Uterus (tissue), 4 donors: Measurements from ENCODE around the gene CCDC136. TPM values are rescaled to one million over a fixed set of nuclear protein-coding genes. Genes with fewer than 3 reads are reported as not detected.

Source experiments
- DNase-seq, 2 donors: peaks; one replicate each; pipeline ENCODE4 v3.0.0-alpha.2; 2019 to 2020
- H3K27ac ChIP-seq, 2 donors: fragments of 200-600 bp; sonication (generic); 1 replicate in 1 of 2; 2 replicates in 1 of 2; pipeline ENCODE4 v1.5.1; 2016 to 2018
- H3K27me3 ChIP-seq, 2 donors: fragments of 200-600 bp; sonication (generic); one replicate each; pipeline ENCODE4 v1.5.1; 2018 to 2019; ENCODE audit warnings: control low read depth in 1 of 2
- H3K36me3 ChIP-seq, 2 donors: fragments of 200-600 bp; sonication (generic); one replicate each; pipeline ENCODE4 v1.5.1; 2019; ENCODE audit warnings: control low read depth in 1 of 2
- H3K4me1 ChIP-seq, 2 donors: fragments of 200-600 bp; sonication (generic); one replicate each; pipeline ENCODE4 v1.5.1; 2018 to 2019; ENCODE audit warnings: control low read depth in 1 of 2
- H3K4me3 ChIP-seq, 2 donors: fragments of 200-600 bp; sonication (generic); 1 replicate in 1 of 2; 2 replicates in 1 of 2; pipeline ENCODE4 v1.5.1; 2018 to 2019; ENCODE audit warnings: mild to moderate bottlenecking in 1 of 2
- H3K9me3 ChIP-seq, 2 donors: fragments of 200-600 bp; sonication (generic); one replicate each; pipeline ENCODE4 v1.5.1; 2019; ENCODE audit warnings: control low read depth in 1 of 2
- CTCF ChIP-seq, 4 experiments: fragments of 200-600 bp in 2 of 4; fragments of 450-650 bp in 2 of 4; sonication (generic) in 2 of 4; IDR thresholded peaks; one replicate each; pipeline ENCODE4 v1.5.1; 2016 to 2019; ENCODE audit warnings: antibody characterized with exemption in 4 of 4, mild to moderate bottlenecking in 2 of 4, moderate library complexity in 1 of 4
- POLR2A ChIP-seq, 2 donors: fragments of 450-650 bp; IDR thresholded peaks; one replicate each; pipeline ENCODE4 v1.6.1; 2016; ENCODE audit warnings: antibody characterized with exemption in 2 of 2, mild to moderate bottlenecking in 1 of 2, moderate library complexity in 1 of 2
- intact Hi-C: fragments of 100-400 bp; cut with DNase I; formaldehyde crosslinking; loops from one replicate; pipeline ENCODE4 v1.15.1; 2023; ENCODE audit warnings: low total_unique reads
- total RNA-seq, 4 donors: library from RNA; depleted of rRNA in 3 of 4; stranded (reverse); fragments of >200 nt in 3 of 4; gene quantifications; one replicate each; pipeline versions ENCODE4 v1.1.0 to v1.2.4, GENCODE V29; 2014 to 2023
- donor health status: DM: yes; HTN: yes; CAD: no.

CCDC136 gene
- total RNA-seq, 4 donors from 2014 or later: 11.5 to 26.4 (median 14.8) TPM

GRCh38 chr7:128859232-128860157 lies 67.7 kb downstream of the CCDC136 start:
- peak in 1 of 2 donors; percentile 16 for TF ChIP-seq POLR2A (IDR thresholded peaks at IDR 0.05)
- TF ChIP-seq CTCF (IDR thresholded peaks at IDR 0.05): no peak
- intact Hi-C loops: no loop called here
- peak in 1 of 2 donors; percentile 54 for DNase-seq
- peaks cover 12 to 34% of the 10 kb centered on the region in 2 donors for H3K4me1 ChIP-seq
- H3K9me3 ChIP-seq: no peaks in the 10 kb centered on the region
- no peaks in the 10 kb centered on the region for H3K36me3 ChIP-seq
- H3K4me3 ChIP-seq: no peak overlapping the region
- no peaks in the 10 kb centered on the region for H3K27me3 ChIP-seq
- peak overlapping the region; percentile 72 to 84 for H3K27ac ChIP-seq

- Histone ChIP-seq H3K36me3 (no peaks in the 10 kb centered on the region), H3K27me3 (no peaks in the 10 kb centered on the region), H3K4me3 (no peak overlapping the region), H3K27ac (peak overlapping the region; percentile 72 to 84), H3K9me3 (no peaks in the 10 kb centered on the region), H3K4me1 (peaks cover 12 to 34% of the 10 kb centered on the region in 2 donors)
- peak in 1 of 2 donors; percentile 55 for DNase-seq
- no peak for TF ChIP-seq POLR2A (IDR thresholded peaks at IDR 0.05)
- peak in 1 of 4 experiments; percentile 17 for TF ChIP-seq CTCF (IDR thresholded peaks at IDR 0.05)
- intact Hi-C loops: no loop called here
Observed at GRCh38 chr7:128860158-128861073, 68.6 kb downstream of the CCDC136 start.

- Histone ChIP-seq H3K36me3 (no peaks in the 10 kb centered on the region), H3K27me3 (no peaks in the 10 kb centered on the region), H3K27ac (peak overlapping the region; percentile 38 to 85), H3K9me3 (no peaks in the 10 kb centered on the region), H3K4me3 (peak overlapping the region; percentile 58 to 94), H3K4me1 (peaks cover 12 to 31% of the 10 kb centered on the region in 2 donors)
- no peak for DNase-seq
- no peak for TF ChIP-seq CTCF (IDR thresholded peaks at IDR 0.05)
- intact Hi-C loops: no loop called here
Observed at GRCh38 chr7:128861957-128862570, 70.3 kb downstream of the CCDC136 start.

- H3K27ac ChIP-seq: peak within 1 kb of the TSS; percentile 61 to 85
- H3K27me3 ChIP-seq: no peaks in the 10 kb centered on the region
- H3K4me3 ChIP-seq: peak within 1 kb of the TSS; percentile 58 to 94
- peaks cover 12 to 31% of the 10 kb centered on the region in 2 donors for H3K4me1 ChIP-seq
- intact Hi-C loops: no loop called here
- DNase-seq: peak; percentile 97 to 99
- no peaks in the 10 kb centered on the region for H3K9me3 ChIP-seq
- no peaks in the 10 kb centered on the region for H3K36me3 ChIP-seq
- TF ChIP-seq POLR2A (IDR thresholded peaks at IDR 0.05): peak; percentile 70 to 76
- peak in 2 of 4 experiments; percentile 20 to 23 for TF ChIP-seq CTCF (IDR thresholded peaks at IDR 0.05)
Observed at GRCh38 chr7:128862571-128863432, 71.0 kb downstream of the CCDC136 start, which contains the start of gene ATP6V1F. TSS of gene ATP6V1F (plus strand) at chr7:128862856. CDS start at chr7:128862905, 49 bp downstream.
